GM13977 (cell line): ENCODE data around the gene OR51S1.

Source experiments
- DNase-seq: peaks from one replicate; pipeline ENCODE4 v3.0.0; 2012; ENCODE audit warnings: low spot score
- in situ Hi-C: fragments of 300-500 bp; cut with MboI; formaldehyde crosslinking; loops from one replicate; pipeline ENCODE4 v1.12.0; 2022; ENCODE audit warnings: low sequenced_read_pairs, low pct_unique_long_range_greater_than_20kb, mixed read lengths, inconsistent platforms; ENCODE audit not compliant: unreplicated experiment
- TF ChIP-seq, protein P1 (sequence below): IDR thresholded peaks from 2 replicates; pipeline ENCODE4 v1.5.1; 2012; ENCODE audit warnings: mild to moderate bottlenecking, control low read depth; ENCODE audit not compliant: insufficient read depth; ENCODE audit errors: extremely low read depth, missing control alignments

Gene OR51S1, protein sequence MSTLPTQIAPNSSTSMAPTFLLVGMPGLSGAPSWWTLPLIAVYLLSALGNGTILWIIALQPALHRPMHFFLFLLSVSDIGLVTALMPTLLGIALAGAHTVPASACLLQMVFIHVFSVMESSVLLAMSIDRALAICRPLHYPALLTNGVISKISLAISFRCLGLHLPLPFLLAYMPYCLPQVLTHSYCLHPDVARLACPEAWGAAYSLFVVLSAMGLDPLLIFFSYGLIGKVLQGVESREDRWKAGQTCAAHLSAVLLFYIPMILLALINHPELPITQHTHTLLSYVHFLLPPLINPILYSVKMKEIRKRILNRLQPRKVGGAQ

DNA sequence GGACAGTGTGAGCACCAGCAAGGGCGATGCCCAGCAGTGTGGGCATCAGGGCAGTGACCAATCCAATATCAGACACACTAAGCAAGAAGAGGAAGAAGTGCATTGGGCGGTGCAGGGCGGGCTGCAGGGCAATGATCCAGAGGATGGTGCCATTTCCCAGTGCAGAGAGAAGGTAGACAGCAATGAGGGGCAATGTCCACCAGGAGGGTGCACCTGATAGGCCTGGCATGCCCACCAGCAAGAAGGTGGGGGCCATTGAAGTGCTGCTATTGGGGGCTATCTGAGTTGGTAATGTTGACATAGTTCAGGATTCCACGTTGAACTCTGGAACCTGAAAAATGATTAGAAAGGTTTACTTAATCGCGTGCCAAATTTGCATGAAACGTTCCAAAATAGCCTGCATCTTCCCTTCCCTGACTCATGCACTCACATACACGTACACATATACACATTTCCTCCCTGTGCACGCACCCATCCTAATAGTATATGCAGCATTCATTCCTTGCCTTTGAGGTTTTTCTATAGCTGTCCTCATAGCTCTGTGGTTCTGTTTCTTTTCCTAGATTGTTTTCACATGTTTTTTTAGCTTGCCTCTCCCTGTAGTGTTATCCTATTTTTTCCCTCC, at the start of gene OR51S1:
TSS of gene OR51S1 (minus strand) at position 301 of the 625 bp plus-strand sequence. CDS start at position 301, 0 bp downstream.
- DNase-seq = no peak
- TF ChIP-seq, protein P1, sequence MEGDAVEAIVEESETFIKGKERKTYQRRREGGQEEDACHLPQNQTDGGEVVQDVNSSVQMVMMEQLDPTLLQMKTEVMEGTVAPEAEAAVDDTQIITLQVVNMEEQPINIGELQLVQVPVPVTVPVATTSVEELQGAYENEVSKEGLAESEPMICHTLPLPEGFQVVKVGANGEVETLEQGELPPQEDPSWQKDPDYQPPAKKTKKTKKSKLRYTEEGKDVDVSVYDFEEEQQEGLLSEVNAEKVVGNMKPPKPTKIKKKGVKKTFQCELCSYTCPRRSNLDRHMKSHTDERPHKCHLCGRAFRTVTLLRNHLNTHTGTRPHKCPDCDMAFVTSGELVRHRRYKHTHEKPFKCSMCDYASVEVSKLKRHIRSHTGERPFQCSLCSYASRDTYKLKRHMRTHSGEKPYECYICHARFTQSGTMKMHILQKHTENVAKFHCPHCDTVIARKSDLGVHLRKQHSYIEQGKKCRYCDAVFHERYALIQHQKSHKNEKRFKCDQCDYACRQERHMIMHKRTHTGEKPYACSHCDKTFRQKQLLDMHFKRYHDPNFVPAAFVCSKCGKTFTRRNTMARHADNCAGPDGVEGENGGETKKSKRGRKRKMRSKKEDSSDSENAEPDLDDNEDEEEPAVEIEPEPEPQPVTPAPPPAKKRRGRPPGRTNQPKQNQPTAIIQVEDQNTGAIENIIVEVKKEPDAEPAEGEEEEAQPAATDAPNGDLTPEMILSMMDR = no peak
- in situ Hi-C loops = no loop called here

DNA sequence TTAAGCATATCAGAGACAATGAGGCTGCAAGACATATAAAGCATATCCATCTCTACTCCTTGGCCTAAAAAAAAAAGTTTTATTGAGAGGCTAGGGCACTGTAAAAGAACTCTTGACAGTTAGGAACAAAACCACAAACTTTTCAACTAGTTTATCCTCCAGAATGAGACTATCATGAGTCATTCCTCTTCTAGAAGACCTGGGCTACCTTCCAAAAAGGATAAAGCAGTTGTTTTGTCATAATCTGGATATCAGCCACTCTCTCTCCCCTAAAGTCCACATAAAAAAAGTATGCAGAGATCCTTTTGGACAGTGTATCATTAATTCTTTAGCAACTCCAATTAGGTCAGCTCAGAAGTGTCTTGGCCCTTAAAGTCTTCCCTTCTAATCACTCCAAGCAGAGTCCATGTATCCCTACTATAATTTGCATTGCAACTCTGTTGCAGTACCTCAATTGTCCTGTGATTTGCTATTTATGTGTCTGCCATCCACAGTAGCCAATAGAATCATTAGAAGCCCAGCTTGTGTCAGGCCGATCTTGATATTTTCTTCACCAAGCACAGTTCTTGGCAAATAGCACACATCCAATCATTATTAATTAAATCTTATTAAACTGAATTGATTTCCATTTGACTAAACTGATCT, 43.1 kb upstream of the OR51S1 start:
- TF ChIP-seq, protein P1 = no peak
- in situ Hi-C loops = no loop called here
- no peak for DNase-seq

DNA sequence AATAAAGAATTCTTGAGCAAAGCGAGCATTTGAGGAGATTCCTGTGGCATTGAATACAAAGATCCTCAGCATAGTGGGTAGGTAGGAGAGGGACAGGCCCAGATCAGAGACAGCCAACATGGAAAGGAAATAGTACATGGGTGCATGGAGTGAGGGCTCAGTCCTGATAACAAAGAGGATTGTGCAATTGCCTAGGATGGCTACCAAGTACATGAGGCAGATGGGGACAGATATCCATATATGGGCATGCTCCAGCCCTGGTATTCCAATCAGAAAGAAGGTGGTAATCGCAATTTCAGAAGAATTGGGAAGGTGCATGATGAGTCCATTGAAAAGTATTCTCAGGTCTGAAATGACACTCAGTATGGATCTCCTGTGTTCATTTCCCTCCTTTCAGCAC, 41.3 kb upstream of the OR51S1 start:
- TF ChIP-seq, protein P1 = no peak
- in situ Hi-C loops = no loop called here
- no peak for DNase-seq

DNA sequence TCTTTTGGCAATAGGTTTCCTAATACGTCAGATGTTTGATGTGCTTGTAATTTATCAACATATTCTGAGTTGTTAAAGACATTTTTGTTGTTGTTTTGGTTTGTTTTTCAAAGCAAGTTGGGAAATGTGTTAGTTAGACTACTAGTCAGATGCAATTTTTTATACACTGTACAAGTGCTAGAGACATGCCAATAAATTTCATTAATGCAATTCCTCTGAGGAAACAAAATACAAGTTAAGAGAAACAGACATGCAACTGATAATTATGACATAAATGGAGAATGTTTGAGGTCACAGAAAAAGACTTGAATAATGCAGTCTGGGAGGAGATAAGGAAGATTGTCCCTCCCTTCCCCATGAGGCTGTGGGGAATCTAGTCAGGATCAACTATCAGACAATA, 38.6 kb upstream of the OR51S1 start:
- in situ Hi-C loops = no loop called here
- DNase-seq = no peak
- TF ChIP-seq, protein P1 = no peak

DNA sequence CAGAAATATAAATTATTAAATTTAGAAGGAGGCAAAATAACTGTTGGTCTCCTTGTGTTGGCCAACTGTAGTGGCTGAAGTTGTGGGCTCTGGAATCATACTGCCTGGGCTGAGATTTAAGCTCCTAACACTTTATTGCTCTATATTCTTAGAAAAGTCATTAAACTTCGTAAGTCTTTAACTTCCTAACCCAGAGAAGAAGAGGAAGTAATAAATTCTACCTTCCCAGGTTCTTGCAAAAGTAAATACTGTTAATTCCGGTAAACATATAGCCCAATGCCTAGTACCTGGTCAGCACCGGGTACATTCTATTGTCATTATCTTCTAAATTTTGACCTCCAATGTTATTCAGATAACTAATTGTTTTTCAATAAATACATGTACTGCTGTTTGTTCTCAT, 37.2 kb upstream of the OR51S1 start:
- no peak for DNase-seq
- TF ChIP-seq, protein P1 = no peak
- in situ Hi-C loops = no loop called here

DNA sequence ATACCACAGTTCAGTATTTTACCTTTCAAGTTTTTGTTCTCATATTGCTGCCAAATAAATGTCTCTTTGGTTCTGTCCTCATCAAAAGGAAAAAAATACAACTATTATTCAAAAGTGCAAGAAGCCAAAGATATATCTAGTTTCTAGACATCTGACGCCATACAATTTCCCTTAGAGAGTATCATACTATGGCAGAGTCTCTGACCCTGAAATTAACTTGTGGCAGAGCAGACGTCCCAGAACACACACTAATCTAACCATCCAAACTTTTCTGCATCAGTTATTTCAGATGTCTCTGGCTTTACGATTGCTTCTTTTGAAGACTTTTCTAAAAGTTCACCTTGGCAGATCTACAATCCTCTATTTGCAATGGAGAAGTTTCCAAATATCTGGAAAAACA, 35.4 kb upstream of the OR51S1 start:
- TF ChIP-seq, protein P1 = no peak

More for the DNA sequence above, 35.4 kb upstream of the OR51S1 start:
- no peak for DNase-seq
- in situ Hi-C loops = no loop called here
